Islet of Langerhans (tissue), 1 donor: ENCODE measurements around the gene TIMM13.
"Not testable (repeated sequence)": the region's sequence is repeated elsewhere in the genome, so short reads cannot be mapped to it uniquely, and the experiment has no call there.

Experiments used
- FAIRE-seq: peaks from one replicate; lab custom pipeline; 2011; peaks lifted over from hg19 to GRCh38; lab: Jason Lieb, UNC

Gene TIMM13

GRCh38 chr19:2413629-2414028, 13.8 kb downstream of the TIMM13 start:
- FAIRE-seq, result no peak

GRCh38 chr19:2413159-2413558, 14.2 kb downstream of the TIMM13 start:
- no peak for FAIRE-seq

GRCh38 chr19:2412449-2412848, 14.9 kb downstream of the TIMM13 start:
- FAIRE-seq, result no peak

GRCh38 chr19:2411709-2412108, 15.7 kb downstream of the TIMM13 start:
- no peak for FAIRE-seq

- no peak for FAIRE-seq
These were observed 17.4 kb downstream of the TIMM13 start for GRCh38 chr19:2410023-2410422.

GRCh38 chr19:2409352-2409912, 18.0 kb downstream of the TIMM13 start:
- no peak for FAIRE-seq

- FAIRE-seq, result no peak
These were observed 19.1 kb downstream of the TIMM13 start for GRCh38 chr19:2408247-2408646.

- FAIRE-seq, result no peak
These were observed 27.8 kb downstream of the TIMM13 start for GRCh38 chr19:2399582-2399981.

- no peak for FAIRE-seq
These were observed 28.6 kb downstream of the TIMM13 start for GRCh38 chr19:2398735-2399305.

GRCh38 chr19:2397173-2397572, 30.2 kb downstream of the TIMM13 start:
- not testable (repeated sequence) for FAIRE-seq

- not testable (repeated sequence) for FAIRE-seq
These were observed 32.0 kb downstream of the TIMM13 start for GRCh38 chr19:2395293-2395829.

- no peak for FAIRE-seq
These were observed 32.7 kb downstream of the TIMM13 start for GRCh38 chr19:2394442-2395292.

- no peak for FAIRE-seq
These were observed 33.3 kb downstream of the TIMM13 start for GRCh38 chr19:2394054-2394441.

- FAIRE-seq, result not testable (repeated sequence)
These were observed 34.5 kb downstream of the TIMM13 start for GRCh38 chr19:2392899-2393298.

- FAIRE-seq, result no peak
These were observed 35.0 kb downstream of the TIMM13 start for GRCh38 chr19:2392366-2392765.

GRCh38 chr19:2391118-2391725, 36.2 kb downstream of the TIMM13 start:
- FAIRE-seq, result no peak

- FAIRE-seq, result no peak
These were observed 37.8 kb downstream of the TIMM13 start for GRCh38 chr19:2389594-2389993.

- no peak for FAIRE-seq
These were observed 39.8 kb downstream of the TIMM13 start for GRCh38 chr19:2387367-2388288.

GRCh38 chr19:2385053-2385721, 42.2 kb downstream of the TIMM13 start:
- no peak for FAIRE-seq

- FAIRE-seq, result no peak
These were observed 44.7 kb downstream of the TIMM13 start for GRCh38 chr19:2382530-2383222.
